Stimulated activated CD4-positive, alpha-beta T cell treated with anti-CD3 and anti-CD28 coated beads, Interleukin-15, amount 100 ng/mL, for 1 hour (primary cell): ENCODE data around the gene SACS.

ENCODE experiments used
- DNase-seq, 2 donors: peaks; one replicate each; pipeline ENCODE4 v3.0.0-alpha.2; 2020; ENCODE audit warnings: low read depth in 1 of 2, low spot score in 1 of 2

SACS gene

GRCh38 chr13:23433171-23434153, at the start of gene SACS:
Gene SACS (minus strand): TSS chr13:23433702. CDS start chr13:23411239, 22,463 bp downstream.
- no peak for DNase-seq

GRCh38 chr13:23480324-23480723, 46.8 kb upstream of the SACS start:
- no peak for DNase-seq

DNA sequence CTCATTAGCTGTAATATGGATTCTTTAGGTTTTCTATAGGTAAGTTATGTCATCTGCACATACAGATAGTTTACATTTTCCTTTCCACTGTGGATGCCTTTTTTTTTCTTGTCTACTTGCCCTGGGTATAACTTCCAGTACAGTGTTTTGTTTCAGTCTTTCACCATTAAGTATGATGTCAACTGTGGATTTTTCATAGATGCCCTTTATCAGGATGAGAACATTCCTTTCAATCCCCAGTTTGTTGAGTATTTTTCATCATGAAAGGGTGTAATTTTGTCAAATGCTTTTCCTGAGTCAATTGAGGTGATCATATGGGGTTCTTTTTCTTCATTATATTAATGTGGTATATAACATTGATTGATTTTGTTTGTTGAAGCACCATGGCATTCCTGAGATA, 43.6 kb upstream of the SACS start:
- DNase-seq, result no peak

DNA sequence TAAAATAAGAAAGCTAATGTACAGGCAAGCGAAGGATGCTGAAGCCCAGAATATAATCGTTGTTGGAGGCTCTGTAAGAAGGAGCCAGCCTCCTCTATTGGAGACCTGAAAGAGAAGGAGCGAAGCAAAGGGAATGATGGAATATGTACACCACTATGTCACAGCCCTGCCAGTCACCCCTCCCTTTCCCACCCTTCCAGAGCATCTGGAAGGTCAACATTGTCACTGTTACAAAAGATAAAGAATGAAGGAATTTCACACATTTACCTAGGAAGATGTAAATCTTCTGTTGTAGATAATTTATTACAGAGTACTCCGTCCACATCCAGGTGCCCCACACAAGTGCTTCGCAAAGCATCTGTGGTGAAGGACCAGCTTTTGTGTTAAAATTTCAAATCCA, 39.7 kb upstream of the SACS start:
- no peak for DNase-seq

- no peak for DNase-seq
Measured at GRCh38 chr13:23472189-23472588, 38.7 kb upstream of the SACS start.

DNA sequence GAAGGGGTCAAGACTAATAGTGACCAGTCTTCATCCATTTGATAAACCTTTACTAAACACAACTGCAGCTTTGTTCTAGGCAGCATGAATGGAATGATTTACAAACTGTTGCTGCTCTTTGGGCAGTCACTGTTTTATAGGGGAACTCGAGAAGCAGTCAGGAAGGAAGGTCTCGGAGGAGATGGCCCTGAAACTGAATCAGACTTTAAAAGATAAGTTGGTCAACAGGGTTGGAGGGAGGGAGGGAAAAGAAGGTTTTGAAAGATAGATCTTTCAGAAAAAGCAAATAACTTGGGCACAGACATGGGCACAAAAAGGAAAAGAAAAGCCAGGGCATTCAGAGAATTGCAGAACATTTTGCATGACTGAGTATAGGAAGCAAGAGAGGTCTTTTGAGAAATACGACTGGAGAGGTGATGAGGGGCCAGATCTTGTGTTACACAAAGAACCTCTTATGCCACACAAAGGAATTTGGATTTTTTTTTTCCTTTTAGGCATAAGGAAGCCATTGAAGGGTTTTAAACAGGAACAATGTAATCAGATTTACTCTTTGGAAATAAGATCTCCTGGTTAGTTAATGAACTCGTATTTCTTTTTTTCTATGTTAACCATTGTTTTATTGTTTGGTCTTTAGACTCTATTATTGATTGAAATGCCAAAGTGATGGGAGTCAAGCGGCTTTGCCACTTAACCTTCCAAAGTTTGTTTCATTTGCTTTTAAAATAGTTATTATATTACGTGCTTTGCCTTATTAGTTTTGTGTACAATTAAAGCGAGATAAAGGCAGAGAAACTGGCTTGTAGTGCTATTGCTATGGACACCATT, 37.5 kb upstream of the SACS start:
- no peak for DNase-seq

GRCh38 chr13:23469951-23470421, 36.5 kb upstream of the SACS start:
- no peak for DNase-seq

GRCh38 chr13:23468811-23469210, 35.3 kb upstream of the SACS start:
- no peak for DNase-seq

DNA sequence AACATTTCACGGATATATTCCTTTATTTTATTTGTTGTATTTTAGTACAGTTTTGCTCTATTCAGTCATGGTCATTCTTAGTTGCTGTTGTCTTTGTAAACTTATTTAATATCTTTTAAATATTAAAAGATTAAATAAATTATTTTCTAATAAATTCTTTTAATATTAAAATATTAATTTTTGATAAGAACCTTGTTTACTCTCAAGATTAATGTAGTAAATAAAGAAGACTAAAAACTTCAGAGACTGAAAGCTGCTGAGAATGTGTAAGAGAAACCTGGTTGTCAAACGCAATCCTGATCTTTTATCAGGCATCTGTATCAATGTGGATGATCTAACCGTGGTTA, 34.4 kb upstream of the SACS start:
- DNase-seq, result no peak

DNA sequence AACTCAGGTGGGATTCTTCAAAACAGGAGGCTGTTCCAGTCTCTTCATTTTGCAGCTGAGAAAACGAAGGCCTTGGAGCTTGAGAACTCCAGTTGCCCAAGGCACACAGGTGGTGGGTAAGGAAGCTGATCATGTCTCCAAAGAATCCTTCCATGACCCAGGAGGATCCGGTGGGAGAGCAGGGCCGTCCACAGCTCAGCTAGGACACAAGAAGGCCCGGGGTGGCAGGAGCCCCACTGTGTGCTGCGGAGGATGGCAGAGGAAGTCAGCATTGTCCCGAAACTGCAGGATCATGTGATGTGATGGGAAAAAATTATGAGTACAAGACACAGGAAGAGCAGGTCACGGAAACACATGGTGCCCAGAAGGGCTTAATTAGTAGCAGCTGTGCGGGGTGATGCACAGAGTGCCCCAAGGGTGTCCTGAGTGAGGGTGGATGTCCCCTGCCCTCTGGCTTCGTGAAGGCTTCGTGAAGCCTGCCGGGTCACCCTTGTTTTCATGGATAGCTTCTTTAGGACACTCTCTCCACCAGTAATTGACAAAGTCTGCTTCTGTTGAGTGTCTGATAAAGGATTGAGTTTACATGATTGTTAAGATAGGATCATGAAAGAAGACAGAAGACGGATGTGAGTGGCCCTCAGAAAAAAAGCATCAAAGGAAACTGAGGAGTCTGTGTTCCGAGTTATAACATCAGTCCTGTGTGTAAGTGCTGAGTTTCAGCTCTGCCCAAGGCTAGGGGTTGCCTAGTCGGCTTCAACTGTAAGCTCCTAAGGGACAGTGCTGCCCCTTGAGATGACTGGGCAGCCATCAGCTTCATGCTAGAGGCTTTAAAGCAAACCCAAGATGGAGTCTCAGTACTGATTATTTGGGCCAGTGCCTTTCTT, 33.8 kb upstream of the SACS start:
- DNase-seq, result no peak

GRCh38 chr13:23466144-23467002, 32.9 kb upstream of the SACS start:
- peak; percentile 9 to 47 for DNase-seq

- DNase-seq, result no peak
Measured at GRCh38 chr13:23463661-23464060, 30.2 kb upstream of the SACS start.

- DNase-seq, result no peak
Measured at GRCh38 chr13:23462815-23463559, 29.5 kb upstream of the SACS start.

DNA sequence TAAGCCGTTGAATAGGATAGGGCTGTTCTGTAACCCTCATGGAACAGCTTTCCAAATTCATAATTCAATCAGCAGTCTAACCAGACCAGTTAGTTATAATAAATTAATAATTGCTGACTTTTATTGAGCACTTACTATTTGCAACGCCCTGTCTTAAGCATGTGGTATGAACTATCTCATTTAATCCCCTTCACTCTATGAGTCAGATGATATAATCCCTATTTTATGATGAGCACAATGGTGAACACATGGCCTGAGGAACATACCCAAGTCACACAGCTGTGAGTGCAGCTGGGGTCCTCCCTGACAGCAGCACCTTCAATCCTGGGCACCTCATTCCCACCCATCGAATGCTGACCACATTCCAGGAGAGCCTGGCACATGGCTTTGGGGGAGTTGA, 28.0 kb upstream of the SACS start:
- DNase-seq, result no peak

DNA sequence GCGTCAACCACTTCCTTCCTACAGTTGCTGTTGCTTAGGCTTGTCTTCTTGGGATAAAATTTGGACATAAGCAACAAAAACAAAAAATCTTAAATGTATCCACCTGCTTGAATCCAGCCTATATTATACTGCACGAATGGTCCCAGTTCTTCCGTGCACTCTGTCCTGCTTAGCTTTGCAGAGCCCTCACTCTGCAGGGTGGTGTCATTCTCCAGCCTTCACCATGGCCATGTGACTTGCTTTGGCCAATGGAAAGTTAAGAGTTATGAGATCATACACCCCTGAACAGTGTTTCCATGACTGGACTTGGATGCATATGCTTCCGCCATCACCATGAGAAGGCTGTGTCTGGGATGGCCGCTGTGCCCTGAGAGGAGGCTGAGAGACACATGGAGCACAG, 27.4 kb upstream of the SACS start:
- no peak for DNase-seq

- no peak for DNase-seq
Measured at GRCh38 chr13:23460309-23460708, 26.8 kb upstream of the SACS start.

DNA sequence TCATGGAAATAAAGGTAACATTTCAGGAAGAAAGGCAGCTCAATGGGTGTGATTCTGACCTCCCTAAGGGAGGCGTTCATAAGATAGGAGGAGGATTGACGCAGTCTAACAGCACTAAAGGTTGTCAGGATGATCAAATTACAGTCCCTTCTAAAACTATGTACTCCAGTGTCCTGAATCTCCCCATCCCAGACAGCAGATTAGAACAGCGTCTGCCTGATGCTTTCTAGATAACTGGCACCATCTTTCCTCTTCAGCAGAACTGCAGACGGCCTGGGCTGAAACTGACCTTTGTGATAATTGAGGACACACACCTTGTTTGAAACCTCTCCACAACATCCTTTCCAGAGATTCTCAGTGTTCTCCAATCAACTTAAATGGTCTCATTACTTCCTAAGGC, 25.5 kb upstream of the SACS start:
- no peak for DNase-seq

GRCh38 chr13:23456437-23457210, 23.1 kb upstream of the SACS start:
- DNase-seq, result no peak
